ENCODE measurements around the gene MCCC1. TPM values are rescaled to one million over a fixed set of nuclear protein-coding genes. Genes with fewer than 3 reads are reported as not detected.

MCCC1 gene
- total and polyA plus RNA-seq, 2 of the 13 experiments (the other 11 are each of a cell fraction or from before 2014, with no cell fraction given) = 11.7 to 30.1 TPM

GRCh38 chr3:183027276-183027675, 72.0 kb downstream of the MCCC1 start (continued):
- TF ChIP-seq NFKBIZ (CRISPR knock-in tag; IDR thresholded peaks at IDR 0.05) = no peak
- TF ChIP-seq GATAD1 (CRISPR knock-in tag; IDR thresholded peaks at IDR 0.05) = no peak
- no peak for TF ChIP-seq SRSF9 (IDR thresholded peaks at IDR 0.05; ENCODE audit: borderline replicate concordance, insufficient read depth, low read depth, low read length, poor library complexity, severe bottlenecking)
- no peak for TF ChIP-seq ZNF639 (CRISPR knock-in tag; conservative IDR thresholded peaks at IDR 0.05)
- TF ChIP-seq KDM2A (CRISPR knock-in tag; IDR thresholded peaks at IDR 0.05; ENCODE audit: borderline replicate concordance, low read depth) = no peak
- TF ChIP-seq TBX3 (IDR thresholded peaks at IDR 0.05; ENCODE audit: borderline replicate concordance) = no peak
- TF ChIP-seq KLF13 (CRISPR knock-in tag; IDR thresholded peaks at IDR 0.05) = no peak
- no peak for TF ChIP-seq ZNF614 (CRISPR knock-in tag; IDR thresholded peaks at IDR 0.05; ENCODE audit: borderline replicate concordance)
- TF ChIP-seq ZBTB33 (CRISPR knock-in tag; IDR thresholded peaks at IDR 0.05) = no peak
- no peak for TF ChIP-seq ZNF468 (CRISPR knock-in tag; IDR thresholded peaks at IDR 0.05)
- TF ChIP-seq ZBTB44 (CRISPR knock-in tag; IDR thresholded peaks at IDR 0.05) = no peak

Data from HepG2 (cell line).